Right lobe of liver (tissue), 4 donors: ENCODE results near the gene CACNA1D.

Experiments
- POLR2A ChIP-seq: fragments of 450-650 bp; IDR thresholded peaks from one replicate; pipeline ENCODE4 v1.6.1; 2017; ENCODE audit warnings: antibody characterized with exemption, mild to moderate bottlenecking
- TF ChIP-seq, protein P1 (sequence below), 4 donors: fragments of 200-600 bp in 3 of 4; fragments of 450-650 bp in 1 of 4; IDR thresholded peaks; one replicate each; pipeline versions ENCODE4 v1.5.1 to v1.8.0; 2016 to 2022; ENCODE audit warnings: antibody characterized with exemption in 4 of 4, mild to moderate bottlenecking in 2 of 4
- donor health status: DM: no; HTN: no; CAD: no.
- donor health status: DM: no; HTN: no; CAD: no.
- donor health status: DM: no; HTN: yes; CAD: no.

GRCh38 chr3:53513556-53514190 lies 19.3 kb downstream of the CACNA1D start:
- TF ChIP-seq, protein P1, sequence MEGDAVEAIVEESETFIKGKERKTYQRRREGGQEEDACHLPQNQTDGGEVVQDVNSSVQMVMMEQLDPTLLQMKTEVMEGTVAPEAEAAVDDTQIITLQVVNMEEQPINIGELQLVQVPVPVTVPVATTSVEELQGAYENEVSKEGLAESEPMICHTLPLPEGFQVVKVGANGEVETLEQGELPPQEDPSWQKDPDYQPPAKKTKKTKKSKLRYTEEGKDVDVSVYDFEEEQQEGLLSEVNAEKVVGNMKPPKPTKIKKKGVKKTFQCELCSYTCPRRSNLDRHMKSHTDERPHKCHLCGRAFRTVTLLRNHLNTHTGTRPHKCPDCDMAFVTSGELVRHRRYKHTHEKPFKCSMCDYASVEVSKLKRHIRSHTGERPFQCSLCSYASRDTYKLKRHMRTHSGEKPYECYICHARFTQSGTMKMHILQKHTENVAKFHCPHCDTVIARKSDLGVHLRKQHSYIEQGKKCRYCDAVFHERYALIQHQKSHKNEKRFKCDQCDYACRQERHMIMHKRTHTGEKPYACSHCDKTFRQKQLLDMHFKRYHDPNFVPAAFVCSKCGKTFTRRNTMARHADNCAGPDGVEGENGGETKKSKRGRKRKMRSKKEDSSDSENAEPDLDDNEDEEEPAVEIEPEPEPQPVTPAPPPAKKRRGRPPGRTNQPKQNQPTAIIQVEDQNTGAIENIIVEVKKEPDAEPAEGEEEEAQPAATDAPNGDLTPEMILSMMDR (IDR thresholded peaks at IDR 0.05), result peak in 2 of 4 donors; percentile 9 to 12
- no peak for TF ChIP-seq POLR2A
